Small intestine (tissue), 7 donors: ENCODE results near the gene ITFG2. TPM values are rescaled to one million over a fixed set of nuclear protein-coding genes. Genes with fewer than 3 reads are reported as not detected.
A peak's percentile ranks its signal among the peaks of the same experiment; 100 is the strongest.

ENCODE experiments used
- DNase-seq, 2 donors: peaks; one replicate each; pipeline versions ENCODE4 v3.0.0 to v3.0.0-alpha.2; 2013
- FAIRE-seq: peaks from 2 replicates; lab custom pipeline; 2012; peaks lifted over from hg19 to GRCh38; lab: Jason Lieb, UNC
- H3K27ac ChIP-seq, 3 donors: one replicate each; pipeline ENCODE4 v1.5.1; 2013; ENCODE audit warnings: low read length in 2 of 3, mild to moderate bottlenecking in 2 of 3, control low read depth in 1 of 3, inconsistent platforms in 1 of 3, low read depth in 1 of 3, moderate library complexity in 1 of 3
- H3K27me3 ChIP-seq, 3 donors: one replicate each; pipeline ENCODE4 v1.6.1; 2013; ENCODE audit warnings: low read length in 3 of 3, inconsistent platforms in 1 of 3; ENCODE audit not compliant: control insufficient read depth in 3 of 3, insufficient read depth in 3 of 3
- H3K36me3 ChIP-seq, 3 donors: one replicate each; pipeline ENCODE4 v1.6.1; 2013; ENCODE audit warnings: low read length in 3 of 3, inconsistent platforms in 1 of 3, low read depth in 1 of 3, mild to moderate bottlenecking in 1 of 3, moderate library complexity in 1 of 3; ENCODE audit not compliant: control insufficient read depth in 3 of 3, insufficient read depth in 2 of 3
- H3K4me1 ChIP-seq, 3 donors: one replicate each; pipeline ENCODE4 v1.6.1; 2013; ENCODE audit warnings: low read length in 2 of 3, inconsistent platforms in 1 of 3, low read depth in 1 of 3, mild to moderate bottlenecking in 1 of 3, moderate library complexity in 1 of 3; ENCODE audit not compliant: control insufficient read depth in 3 of 3, insufficient read depth in 2 of 3
- H3K4me3 ChIP-seq, 3 donors: one replicate each; pipeline ENCODE4 v1.5.1; 2013; ENCODE audit warnings: low read length in 3 of 3, control low read depth in 1 of 3, inconsistent platforms in 1 of 3, low read depth in 1 of 3, mild to moderate bottlenecking in 1 of 3, moderate library complexity in 1 of 3
- H3K9me3 ChIP-seq, 2 donors: one replicate each; pipeline ENCODE4 v1.6.1; 2013; ENCODE audit warnings: low read depth in 1 of 2, low read length in 1 of 2; ENCODE audit not compliant: control insufficient read depth in 2 of 2, insufficient read depth in 1 of 2
- WGBS, 3 donors: extraction: QIAGEN DNeasy Blood & Tissue Kit; methylation state at CpG; one replicate each; pipeline ENCODE4 v1.1.7; 2013; 5-methylcytosine and 5-hydroxymethylcytosine counted together
- polyA plus RNA-seq, 4 donors: library from polyadenylated mRNA; stranded (reverse) in 3 of 4; unstranded in 1 of 4; fragments of 200-250 nt in 3 of 4; fragments of 120-200 nt in 1 of 4; gene quantifications; one replicate each; pipeline versions ENCODE4 v1.2.1 to v1.2.3, GENCODE V29; 2013
- donor health status: healthy with polysubstance abuse.
- donor health status: control.
- donor health status: control.
- donor health status: Bipolar disorder and iron deficiency.
- donor health status: healthy.

Gene ITFG2
- polyA plus RNA-seq, 4 donors: 17.0 to 45.9 (median 22.3) TPM

GRCh38 chr12:2792671-2793500, 19.6 kb upstream of the ITFG2 start:
- no peak for FAIRE-seq

GRCh38 chr12:2793561-2793960, 18.9 kb upstream of the ITFG2 start:
- 93 to 95% (median 94%) methylated on average over 21 of the region's 21 CpGs for WGBS, 3 donors
- FAIRE-seq: no peak
- Histone ChIP-seq H3K9me3 (no peaks in the 10 kb centered on the region), H3K4me1 (peaks cover 0 to 10% (median 0%) of the 10 kb centered on the region in 3 donors), H3K4me3 (no peak overlapping the region), H3K27me3 (peaks cover 0 to 10% (median 0%) of the 10 kb centered on the region in 3 donors), H3K36me3 (peaks cover 0 to 14% (median 0%) of the 10 kb centered on the region in 3 donors), H3K27ac (no peak overlapping the region)
- DNase-seq: no peak

More at GRCh38 chr12:2792671-2793500, 19.6 kb upstream of the ITFG2 start:
- Histone ChIP-seq H3K9me3 (no peaks in the 10 kb centered on the region), H3K4me3 (no peak overlapping the region), H3K36me3 (peaks cover 0 to 9% (median 0%) of the 10 kb centered on the region in 3 donors), H3K27ac (no peak overlapping the region), H3K4me1 (peaks cover 0 to 10% (median 0%) of the 10 kb centered on the region in 3 donors), H3K27me3 (peaks cover 0 to 10% (median 0%) of the 10 kb centered on the region in 3 donors)
- peak in 1 of 2 donors; percentile 49 for DNase-seq
- 48 to 69% (median 62%) methylated on average over 25 of the region's 25 CpGs for WGBS, 3 donors

- DNase-seq: peak in 1 of 2 donors; percentile 83
- peak overlapping the region in 2 of 3 donors; percentile 32 to 33 for H3K27ac ChIP-seq
These were observed 18.2 kb upstream of the ITFG2 start for GRCh38 chr12:2794191-2794735.

GRCh38 chr12:2794736-2795289, 17.7 kb upstream of the ITFG2 start, which contains the start of gene FKBP4:
FKBP4 (plus strand) TSS chr12:2794970; CDS start chr12:2795140, 170 bp downstream.
- Histone ChIP-seq H3K36me3 (peaks cover 2 to 22% (median 6%) of the 10 kb centered on the region in 3 donors), H3K9me3 (no peaks in the 10 kb centered on the region), H3K4me1 (peaks cover 0 to 10% (median 0%) of the 10 kb centered on the region in 3 donors), H3K4me3 (peak within 1 kb of the TSS; percentile 77 to 80 (median 80)), H3K27me3 (peaks cover 0 to 7% (median 0%) of the 10 kb centered on the region in 3 donors), H3K27ac (peak within 1 kb of the TSS; percentile 33 to 59 (median 59))
- FAIRE-seq (no peak), DNase-seq (peak; percentile 91 to 94)
- WGBS, 3 donors: 0% methylated on average over 44 to 63 of the region's 63 CpGs

More at GRCh38 chr12:2794191-2794735, 18.2 kb upstream of the ITFG2 start:
- WGBS, 3 donors: 6 to 18% (median 16%) methylated on average over 45 to 49 of the region's 49 CpGs
- peaks cover 0 to 10% (median 0%) of the 10 kb centered on the region in 3 donors for H3K4me1 ChIP-seq
- FAIRE-seq: no peak
- peaks cover 0 to 8% (median 0%) of the 10 kb centered on the region in 3 donors for H3K27me3 ChIP-seq
- peaks cover 0 to 20% (median 6%) of the 10 kb centered on the region in 3 donors for H3K36me3 ChIP-seq
- peak overlapping the region; percentile 55 to 80 (median 77) for H3K4me3 ChIP-seq
- H3K9me3 ChIP-seq: no peaks in the 10 kb centered on the region

- Histone ChIP-seq H3K27ac (peak overlapping the region; percentile 8 to 59 (median 53)), H3K9me3 (no peaks in the 10 kb centered on the region), H3K4me3 (peak overlapping the region; percentile 77 to 80 (median 80)), H3K27me3 (peaks cover 0 to 7% (median 0%) of the 10 kb centered on the region in 3 donors), H3K4me1 (peaks cover 0 to 10% (median 0%) of the 10 kb centered on the region in 3 donors), H3K36me3 (peaks cover 6 to 29% (median 9%) of the 10 kb centered on the region in 3 donors)
- peak; percentile 76 to 86 for DNase-seq
- no peak for FAIRE-seq
- WGBS, 3 donors: 0% methylated on average over 38 to 111 of the region's 111 CpGs
These were observed 16.9 kb upstream of the ITFG2 start for GRCh38 chr12:2795291-2796186.

GRCh38 chr12:2796187-2796666, 16.2 kb upstream of the ITFG2 start:
- 0 to 6% (median 3%) methylated on average over 14 of the region's 14 CpGs for WGBS, 3 donors

GRCh38 chr12:2797721-2798418, 14.6 kb upstream of the ITFG2 start:
- Histone ChIP-seq H3K27ac (no peak overlapping the region), H3K36me3 (peaks cover 16 to 44% (median 18%) of the 10 kb centered on the region in 3 donors), H3K4me1 (peaks cover 0 to 10% (median 0%) of the 10 kb centered on the region in 3 donors), H3K4me3 (no peak overlapping the region), H3K27me3 (peaks cover 0 to 7% (median 0%) of the 10 kb centered on the region in 3 donors), H3K9me3 (no peaks in the 10 kb centered on the region)
- DNase-seq (no peak), FAIRE-seq (no peak)
- 61 to 77% (median 65%) methylated on average over 7 of the region's 7 CpGs for WGBS, 3 donors

More at GRCh38 chr12:2796187-2796666, 16.2 kb upstream of the ITFG2 start:
- Histone ChIP-seq H3K27me3 (peaks cover 0 to 7% (median 0%) of the 10 kb centered on the region in 3 donors), H3K36me3 (peaks cover 12 to 34% (median 14%) of the 10 kb centered on the region in 3 donors), H3K9me3 (no peaks in the 10 kb centered on the region), H3K27ac (peak overlapping the region; percentile 8 to 59 (median 41)), H3K4me3 (peak overlapping the region; percentile 77 to 80 (median 80)), H3K4me1 (peaks cover 0 to 10% (median 0%) of the 10 kb centered on the region in 3 donors)
- FAIRE-seq (no peak), DNase-seq (peak; percentile 51 to 56)
